Omental fat pad (tissue), 4 donors: ENCODE data around the gene HOGA1. TPM values are rescaled to one million over a fixed set of nuclear protein-coding genes. Genes with fewer than 3 reads are reported as not detected.
A peak's percentile ranks its signal among the peaks of the same experiment; 100 is the strongest.

Experiments used
- ATAC-seq: fragments of 150-250 bp; one replicate; pipeline ENCODE4 v1.9.1; 2016; ENCODE audit warnings: mild to moderate bottlenecking, moderate library complexity; ENCODE audit not compliant: low FRiP score
- DNase-seq: peaks from one replicate; pipeline ENCODE4 v3.0.0-alpha.2; 2019; ENCODE audit warnings: low spot score
- total RNA-seq, 4 donors: library from RNA; depleted of rRNA; stranded (reverse); fragments of >200 nt; gene quantifications; one replicate each; pipeline ENCODE4 v1.1.0, GENCODE V29; 2016
- TF ChIP-seq, protein P1 (sequence below), 3 donors: fragments of 450-650 bp; IDR thresholded peaks; one replicate each; pipeline ENCODE4 v1.5.1; 2016 to 2017; ENCODE audit warnings: antibody characterized with exemption in 3 of 3, mild to moderate bottlenecking in 3 of 3, moderate library complexity in 2 of 3

The HOGA1 gene
- total RNA-seq, 4 donors from 2014 or later = 3.3 to 11.7 (median 7.6) TPM

DNA sequence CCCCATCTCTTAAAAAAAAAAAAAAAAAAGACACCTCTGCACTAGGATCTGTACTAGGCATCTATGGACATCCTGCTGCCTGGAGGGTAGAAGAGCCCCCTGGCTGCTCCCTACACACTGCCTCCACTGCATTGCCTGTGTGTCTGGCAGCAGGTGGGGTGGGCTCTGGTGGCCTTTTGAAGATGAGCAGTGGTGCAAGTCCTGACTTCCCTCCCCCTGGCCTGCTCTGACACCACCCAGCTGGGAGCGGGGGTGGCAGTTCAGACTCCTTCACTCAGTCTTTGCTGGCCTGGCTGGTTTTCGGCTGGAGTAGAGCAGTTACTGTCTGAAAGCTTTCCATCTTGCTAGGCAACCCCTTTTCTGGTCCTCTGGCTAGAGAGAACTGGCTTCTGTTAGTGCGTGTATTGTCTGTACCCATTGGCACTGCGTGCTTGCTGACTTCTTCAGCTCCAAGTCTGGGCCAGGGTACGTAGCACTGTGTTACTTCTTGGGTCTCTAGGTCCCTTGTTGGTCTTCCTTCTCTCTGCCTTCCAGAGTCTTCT lies 23.0 kb downstream of the HOGA1 start:
- TF ChIP-seq, protein P1, sequence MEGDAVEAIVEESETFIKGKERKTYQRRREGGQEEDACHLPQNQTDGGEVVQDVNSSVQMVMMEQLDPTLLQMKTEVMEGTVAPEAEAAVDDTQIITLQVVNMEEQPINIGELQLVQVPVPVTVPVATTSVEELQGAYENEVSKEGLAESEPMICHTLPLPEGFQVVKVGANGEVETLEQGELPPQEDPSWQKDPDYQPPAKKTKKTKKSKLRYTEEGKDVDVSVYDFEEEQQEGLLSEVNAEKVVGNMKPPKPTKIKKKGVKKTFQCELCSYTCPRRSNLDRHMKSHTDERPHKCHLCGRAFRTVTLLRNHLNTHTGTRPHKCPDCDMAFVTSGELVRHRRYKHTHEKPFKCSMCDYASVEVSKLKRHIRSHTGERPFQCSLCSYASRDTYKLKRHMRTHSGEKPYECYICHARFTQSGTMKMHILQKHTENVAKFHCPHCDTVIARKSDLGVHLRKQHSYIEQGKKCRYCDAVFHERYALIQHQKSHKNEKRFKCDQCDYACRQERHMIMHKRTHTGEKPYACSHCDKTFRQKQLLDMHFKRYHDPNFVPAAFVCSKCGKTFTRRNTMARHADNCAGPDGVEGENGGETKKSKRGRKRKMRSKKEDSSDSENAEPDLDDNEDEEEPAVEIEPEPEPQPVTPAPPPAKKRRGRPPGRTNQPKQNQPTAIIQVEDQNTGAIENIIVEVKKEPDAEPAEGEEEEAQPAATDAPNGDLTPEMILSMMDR (IDR thresholded peaks at IDR 0.05) = no peak

DNA sequence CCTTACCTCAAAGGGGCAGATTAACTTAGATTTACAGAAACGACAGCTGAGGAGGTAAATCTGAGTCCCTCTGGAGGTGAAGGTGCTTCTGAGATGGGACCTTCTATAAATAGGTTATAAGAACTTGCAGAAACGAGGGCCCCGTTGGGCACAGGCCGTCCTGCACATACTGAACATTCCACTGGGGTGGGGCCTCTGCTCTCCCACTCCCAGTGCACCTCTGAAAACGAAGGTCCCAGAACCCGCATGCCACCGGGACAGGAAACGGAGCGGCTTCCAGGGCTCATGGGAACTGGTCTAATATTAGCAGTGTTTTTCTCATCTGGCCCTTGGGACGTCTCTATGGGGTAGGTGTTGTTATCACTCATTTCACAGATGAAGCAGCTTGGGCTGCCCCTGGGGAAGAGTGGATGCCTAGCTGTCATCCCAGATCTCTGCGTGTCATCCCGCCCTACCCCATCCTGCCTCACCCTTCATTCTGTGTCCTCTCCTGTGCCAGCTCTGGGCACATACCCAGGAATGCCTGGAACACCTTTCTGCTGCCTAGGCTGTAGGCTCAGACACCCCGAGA lies 24.9 kb downstream of the HOGA1 start:
- no peak for ATAC-seq

More for the DNA sequence above, 23.0 kb downstream of the HOGA1 start:
- ATAC-seq (no peak), DNase-seq (no peak)

DNA sequence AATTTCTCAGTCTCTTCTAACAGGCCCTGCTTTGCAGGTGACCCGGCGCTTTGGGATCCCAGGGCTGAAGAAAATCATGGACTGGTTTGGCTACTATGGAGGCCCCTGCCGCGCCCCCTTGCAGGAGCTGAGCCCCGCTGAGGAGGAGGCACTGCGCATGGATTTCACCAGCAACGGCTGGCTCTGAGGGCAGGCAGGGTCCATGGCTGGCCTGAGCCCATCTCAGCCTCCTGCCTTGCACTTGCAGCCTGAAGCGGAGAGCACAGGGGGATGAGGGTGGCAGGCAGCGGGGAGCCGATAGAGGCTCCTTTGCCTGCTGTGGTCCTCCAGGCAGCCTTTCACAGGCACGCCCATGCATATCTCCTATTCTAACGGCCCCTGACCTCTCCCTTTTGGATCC lies 27.3 kb downstream of the HOGA1 start:
- TF ChIP-seq, protein P1 (IDR thresholded peaks at IDR 0.05) = no peak
- DNase-seq (no peak), ATAC-seq (no peak)

More for the DNA sequence above, 24.9 kb downstream of the HOGA1 start:
- no peak for DNase-seq
- TF ChIP-seq, protein P1 (IDR thresholded peaks at IDR 0.05) = no peak

DNA sequence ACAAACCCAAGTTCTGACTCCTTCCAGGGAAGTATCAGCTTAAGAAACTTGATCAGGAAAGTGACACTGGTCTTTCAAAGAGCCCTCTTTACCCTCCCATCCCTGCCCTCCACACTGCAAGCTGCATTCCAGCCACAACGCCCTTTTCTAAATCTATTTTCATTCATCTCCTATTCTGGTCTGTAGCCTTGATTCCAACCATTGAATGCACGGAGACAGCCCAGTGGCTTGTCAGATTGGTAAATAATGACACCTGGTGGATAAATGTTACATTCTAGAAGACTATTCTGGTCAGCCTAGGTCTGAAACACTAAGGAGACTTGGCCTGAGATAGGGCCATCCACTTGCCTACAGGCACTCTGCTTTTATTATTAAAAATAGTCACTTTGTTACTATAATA lies 28.2 kb downstream of the HOGA1 start:
- TF ChIP-seq, protein P1 (IDR thresholded peaks at IDR 0.05) = peak in 1 of 3 donors; percentile 24
- ATAC-seq (peak; percentile 81), DNase-seq (no peak)

DNA sequence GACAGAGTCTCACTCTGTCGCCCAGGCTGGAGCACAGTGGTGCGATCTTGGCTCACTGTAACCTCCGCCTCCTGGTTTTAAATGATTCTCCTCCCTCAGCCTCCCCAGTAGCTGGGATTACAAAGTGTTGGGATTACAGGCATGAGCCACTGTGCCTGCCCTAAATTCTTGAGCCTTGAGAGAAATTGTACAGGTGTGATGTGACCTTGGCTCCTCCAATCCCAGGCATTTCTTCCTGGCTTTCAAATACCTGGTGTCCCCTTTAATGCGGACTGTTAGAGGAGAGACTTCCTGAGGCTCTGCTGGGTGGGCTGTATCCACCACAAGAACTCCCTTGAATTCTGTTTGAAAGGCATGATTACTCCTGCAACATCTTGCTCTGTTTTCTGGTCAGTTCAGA lies 34.1 kb downstream of the HOGA1 start:
- ATAC-seq (no peak), DNase-seq (no peak)
- TF ChIP-seq, protein P1 (IDR thresholded peaks at IDR 0.05) = no peak

DNA sequence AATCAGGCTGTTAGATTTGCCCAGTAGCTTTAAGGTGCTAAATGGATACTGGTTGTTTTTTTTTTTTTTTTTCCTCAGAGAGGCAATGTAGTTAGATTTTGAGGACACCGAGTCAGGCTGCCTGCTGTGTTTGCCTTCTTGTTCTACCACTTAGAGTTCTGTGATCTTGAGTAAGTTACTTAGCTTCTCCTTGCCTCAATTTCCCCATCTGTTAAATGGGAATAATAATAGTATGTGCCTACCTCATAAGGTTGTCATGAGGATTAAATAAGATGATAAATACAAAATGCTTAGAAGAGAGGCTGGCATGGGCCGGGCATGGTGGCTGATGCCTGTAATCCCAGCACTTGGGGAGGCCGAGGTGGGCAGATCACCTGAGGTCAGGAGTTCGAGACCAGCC lies 34.5 kb downstream of the HOGA1 start:
- TF ChIP-seq, protein P1 (IDR thresholded peaks at IDR 0.05) = no peak
- DNase-seq = no peak
- ATAC-seq = no peak

DNA sequence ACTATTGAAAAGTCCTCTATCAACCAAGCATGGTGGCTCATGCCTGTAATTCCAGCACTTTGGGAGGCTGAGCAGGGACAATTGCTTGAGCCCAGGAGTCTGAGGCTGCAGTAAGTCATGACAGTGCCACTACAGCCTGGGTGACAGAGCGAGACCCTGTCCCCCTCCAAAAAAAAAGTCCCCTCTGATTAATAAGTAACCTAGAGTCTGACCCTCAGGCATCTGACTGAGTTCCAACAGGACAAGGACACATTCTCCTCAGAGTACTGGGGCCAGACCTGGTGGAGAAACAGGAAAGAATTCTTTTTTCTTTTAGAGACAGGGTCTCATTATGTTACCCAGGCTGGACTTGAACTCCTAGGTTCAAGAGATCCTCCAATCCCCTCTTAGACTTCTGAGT lies 39.1 kb downstream of the HOGA1 start:
- no peak for DNase-seq
- TF ChIP-seq, protein P1 (IDR thresholded peaks at IDR 0.05) = no peak
- no peak for ATAC-seq
